ENCODE data around the gene IPO7.

- TF ChIP-seq CTCF (IDR thresholded peaks at IDR 0.05) (no peak), POLR2A (IDR thresholded peaks at IDR 0.05) (no peak)
Measured at GRCh38 chr11:9470765-9471164, 86.3 kb downstream of the IPO7 start.
